ENCODE measurements around the gene OSBP. TPM values are rescaled to one million over a fixed set of nuclear protein-coding genes. Genes with fewer than 3 reads are reported as not detected.

Gene OSBP
- total RNA-seq, 1 experiment from 2014 or later: 35.3 TPM

DNA sequence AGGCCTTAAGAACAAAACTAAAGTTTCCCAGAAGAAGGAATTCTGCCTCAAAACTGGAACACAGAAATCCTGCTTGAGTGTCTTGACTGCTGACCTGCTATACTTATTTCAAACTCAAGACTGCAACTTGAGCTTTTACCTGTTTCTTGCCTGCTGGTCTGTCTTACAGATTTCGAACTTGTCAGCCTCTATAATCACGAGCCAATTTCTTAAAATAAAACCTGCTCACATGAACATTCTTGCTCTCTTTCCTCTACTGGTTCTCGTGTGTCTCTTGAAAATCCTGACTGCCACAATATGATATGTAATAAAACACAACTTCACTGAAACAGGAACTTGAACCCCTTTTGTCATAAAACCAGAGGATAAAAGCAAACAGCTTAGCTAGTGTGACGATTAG is 39.3 kb upstream of the OSBP start:
- no TSS peak for BruUV-seq (replicated peaks)
- in situ Hi-C loops (cut with HindIII; ENCODE audit: low pct_unique_long_range_greater_than_20kb, low sequenced_read_pairs): no loop called here
- H3K27ac ChIP-seq (ENCODE audit: low read length): no peak overlapping the region
- no peaks in the 10 kb centered on the region for H3K4me1 ChIP-seq (ENCODE audit: control insufficient read depth, insufficient read depth, low read length)
- intact Hi-C loops (cut with micrococcal nuclease; ENCODE audit: unreplicated experiment): no loop called here
- no peaks in the 10 kb centered on the region for H3K9me3 ChIP-seq (ENCODE audit: control insufficient read depth, insufficient read depth, low read depth, low read length)
- TF ChIP-seq, protein P1, sequence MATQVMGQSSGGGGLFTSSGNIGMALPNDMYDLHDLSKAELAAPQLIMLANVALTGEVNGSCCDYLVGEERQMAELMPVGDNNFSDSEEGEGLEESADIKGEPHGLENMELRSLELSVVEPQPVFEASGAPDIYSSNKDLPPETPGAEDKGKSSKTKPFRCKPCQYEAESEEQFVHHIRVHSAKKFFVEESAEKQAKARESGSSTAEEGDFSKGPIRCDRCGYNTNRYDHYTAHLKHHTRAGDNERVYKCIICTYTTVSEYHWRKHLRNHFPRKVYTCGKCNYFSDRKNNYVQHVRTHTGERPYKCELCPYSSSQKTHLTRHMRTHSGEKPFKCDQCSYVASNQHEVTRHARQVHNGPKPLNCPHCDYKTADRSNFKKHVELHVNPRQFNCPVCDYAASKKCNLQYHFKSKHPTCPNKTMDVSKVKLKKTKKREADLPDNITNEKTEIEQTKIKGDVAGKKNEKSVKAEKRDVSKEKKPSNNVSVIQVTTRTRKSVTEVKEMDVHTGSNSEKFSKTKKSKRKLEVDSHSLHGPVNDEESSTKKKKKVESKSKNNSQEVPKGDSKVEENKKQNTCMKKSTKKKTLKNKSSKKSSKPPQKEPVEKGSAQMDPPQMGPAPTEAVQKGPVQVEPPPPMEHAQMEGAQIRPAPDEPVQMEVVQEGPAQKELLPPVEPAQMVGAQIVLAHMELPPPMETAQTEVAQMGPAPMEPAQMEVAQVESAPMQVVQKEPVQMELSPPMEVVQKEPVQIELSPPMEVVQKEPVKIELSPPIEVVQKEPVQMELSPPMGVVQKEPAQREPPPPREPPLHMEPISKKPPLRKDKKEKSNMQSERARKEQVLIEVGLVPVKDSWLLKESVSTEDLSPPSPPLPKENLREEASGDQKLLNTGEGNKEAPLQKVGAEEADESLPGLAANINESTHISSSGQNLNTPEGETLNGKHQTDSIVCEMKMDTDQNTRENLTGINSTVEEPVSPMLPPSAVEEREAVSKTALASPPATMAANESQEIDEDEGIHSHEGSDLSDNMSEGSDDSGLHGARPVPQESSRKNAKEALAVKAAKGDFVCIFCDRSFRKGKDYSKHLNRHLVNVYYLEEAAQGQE (IDR thresholded peaks at IDR 0.05; ENCODE audit: insufficient read depth in 1 of 2, low read depth in 2 of 2, low read length in 1 of 2): no peak
- TF ChIP-seq, protein P2, sequence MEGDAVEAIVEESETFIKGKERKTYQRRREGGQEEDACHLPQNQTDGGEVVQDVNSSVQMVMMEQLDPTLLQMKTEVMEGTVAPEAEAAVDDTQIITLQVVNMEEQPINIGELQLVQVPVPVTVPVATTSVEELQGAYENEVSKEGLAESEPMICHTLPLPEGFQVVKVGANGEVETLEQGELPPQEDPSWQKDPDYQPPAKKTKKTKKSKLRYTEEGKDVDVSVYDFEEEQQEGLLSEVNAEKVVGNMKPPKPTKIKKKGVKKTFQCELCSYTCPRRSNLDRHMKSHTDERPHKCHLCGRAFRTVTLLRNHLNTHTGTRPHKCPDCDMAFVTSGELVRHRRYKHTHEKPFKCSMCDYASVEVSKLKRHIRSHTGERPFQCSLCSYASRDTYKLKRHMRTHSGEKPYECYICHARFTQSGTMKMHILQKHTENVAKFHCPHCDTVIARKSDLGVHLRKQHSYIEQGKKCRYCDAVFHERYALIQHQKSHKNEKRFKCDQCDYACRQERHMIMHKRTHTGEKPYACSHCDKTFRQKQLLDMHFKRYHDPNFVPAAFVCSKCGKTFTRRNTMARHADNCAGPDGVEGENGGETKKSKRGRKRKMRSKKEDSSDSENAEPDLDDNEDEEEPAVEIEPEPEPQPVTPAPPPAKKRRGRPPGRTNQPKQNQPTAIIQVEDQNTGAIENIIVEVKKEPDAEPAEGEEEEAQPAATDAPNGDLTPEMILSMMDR (IDR thresholded peaks at IDR 0.05): no peak
- no peak for TF ChIP-seq TCF7L2 (IDR thresholded peaks at IDR 0.05; ENCODE audit: low read depth, low read length)
- no peak for TF ChIP-seq SIN3A (IDR thresholded peaks at IDR 0.05; ENCODE audit: borderline replicate concordance, insufficient read depth, low read depth, low read length)
- no peak for TF ChIP-seq POLR2AphosphoS5 (IDR thresholded peaks at IDR 0.05; ENCODE audit: low read depth, low read length)
- peaks cover 67% of the 10 kb centered on the region for H3K36me3 ChIP-seq (ENCODE audit: control insufficient read depth, insufficient read depth, low read length)
- DNase-seq (ENCODE audit: low read depth, low spot score) (no peak), ATAC-seq (no peak)
- no peak overlapping the region for H3K4me3 ChIP-seq (ENCODE audit: low read depth in 2 of 2, low read length in 2 of 2)
- POLR2A ChIA-PET: interaction anchor here (1.3 kb wide), 1 partner anchor 15 kb away, joined by 6 read pairs; no protein-coding TSS in a partner anchor
- CTCF ChIA-PET: no interaction called here
- no peaks in the 10 kb centered on the region for H3K27me3 ChIP-seq (ENCODE audit: control insufficient read depth, insufficient read depth, low read length)

DNA sequence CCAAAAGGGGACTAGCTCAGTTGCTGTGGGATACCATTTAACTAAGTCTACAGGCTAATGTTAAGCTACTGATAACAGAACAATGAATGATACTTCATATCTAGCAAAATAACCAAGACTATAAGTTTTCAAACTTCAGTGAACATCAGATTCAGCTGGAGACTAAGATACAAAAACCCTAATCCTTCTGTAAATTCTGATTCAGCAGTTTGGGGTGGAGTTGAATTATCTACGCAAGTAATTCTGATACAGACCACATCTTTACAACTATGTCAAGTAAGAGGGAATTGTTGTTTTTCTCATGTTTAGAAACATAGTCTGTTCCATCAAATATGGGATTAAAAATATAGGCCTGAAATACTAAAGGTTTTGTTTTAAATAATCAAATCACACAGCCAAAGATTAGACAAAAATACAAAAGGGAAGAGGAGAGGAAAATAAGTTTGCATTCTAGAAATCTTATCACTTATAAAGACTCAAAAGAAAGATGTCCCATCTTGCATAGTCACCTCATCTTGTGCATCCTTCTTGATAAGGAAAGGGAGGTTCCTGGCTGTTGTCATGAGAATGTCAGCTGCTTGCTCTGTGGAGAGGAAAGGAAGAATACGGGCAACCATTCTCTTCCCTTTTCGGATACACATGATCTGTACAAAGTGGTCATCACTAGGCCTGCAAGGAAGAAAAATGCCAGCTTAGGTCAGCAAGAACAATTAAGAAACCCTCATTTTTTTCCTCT is 31.8 kb upstream of the OSBP start:
- TF ChIP-seq POLR2AphosphoS5 (IDR thresholded peaks at IDR 0.05; ENCODE audit: low read depth, low read length) (no peak), SIN3A (IDR thresholded peaks at IDR 0.05; ENCODE audit: borderline replicate concordance, insufficient read depth, low read depth, low read length) (no peak), TCF7L2 (IDR thresholded peaks at IDR 0.05; ENCODE audit: low read depth, low read length) (no peak)
- TF ChIP-seq, protein P2 (IDR thresholded peaks at IDR 0.05): no peak
- TF ChIP-seq, protein P1 (IDR thresholded peaks at IDR 0.05; ENCODE audit: insufficient read depth in 1 of 2, low read depth in 2 of 2, low read length in 1 of 2): no peak
- no peaks in the 10 kb centered on the region for H3K9me3 ChIP-seq (ENCODE audit: control insufficient read depth, insufficient read depth, low read depth, low read length)
- CTCF ChIA-PET: interaction anchor here (0.6 kb wide), 1 partner anchor 31 kb away, joined by 3 read pairs; no protein-coding TSS in a partner anchor
- TSS peak; percentile 14 for BruUV-seq (replicated peaks)
- in situ Hi-C loops (cut with HindIII; ENCODE audit: low pct_unique_long_range_greater_than_20kb, low sequenced_read_pairs): no loop called here
- H3K4me1 ChIP-seq (ENCODE audit: control insufficient read depth, insufficient read depth, low read length): no peaks in the 10 kb centered on the region
- POLR2A ChIA-PET: interaction anchor here (0.6 to 0.7 kb wide), 2 partner anchors 22 to 23 kb away, joined by 3 to 9 read pairs; partner anchors contain the start of gene PATL1
- H3K27ac ChIP-seq (ENCODE audit: low read length): no peak overlapping the region
- H3K27me3 ChIP-seq (ENCODE audit: control insufficient read depth, insufficient read depth, low read length): no peaks in the 10 kb centered on the region
- no peak overlapping the region for H3K4me3 ChIP-seq (ENCODE audit: low read depth in 2 of 2, low read length in 2 of 2)
- DNase-seq (ENCODE audit: low read depth, low spot score) (no peak), ATAC-seq (no peak)
- intact Hi-C loops (cut with micrococcal nuclease; ENCODE audit: unreplicated experiment): no loop called here
- peaks cover 67% of the 10 kb centered on the region for H3K36me3 ChIP-seq (ENCODE audit: control insufficient read depth, insufficient read depth, low read length)

Data from Panc1 (cell line).